GM19193 (cell line): Measurements from ENCODE around the gene CBARP.

ENCODE experiments used
- POLR2A ChIP-seq: IDR thresholded peaks from 4 replicates; pipeline ENCODE4 v1.6.1; 2011; ENCODE audit not compliant: insufficient read depth, insufficient read length; ENCODE audit errors: extremely low read depth

Gene CBARP

GRCh38 chr19:1278713-1279660 is 41.2 kb upstream of the CBARP start:
- no peak for TF ChIP-seq POLR2A

- TF ChIP-seq POLR2A: no peak
Measured at GRCh38 chr19:1278074-1278473, 40.3 kb upstream of the CBARP start.

- TF ChIP-seq POLR2A: no peak
Measured at GRCh38 chr19:1277061-1277460, 39.3 kb upstream of the CBARP start.

- no peak for TF ChIP-seq POLR2A
Measured at GRCh38 chr19:1276628-1277022, 38.8 kb upstream of the CBARP start.

- TF ChIP-seq POLR2A: no peak
Measured at GRCh38 chr19:1275976-1276627, 38.3 kb upstream of the CBARP start.

GRCh38 chr19:1275260-1275975 is 37.6 kb upstream of the CBARP start, which contains the start of gene FAM174C:
FAM174C (plus strand) TSS chr19:1275530; CDS start chr19:1275550, 20 bp downstream.
- TF ChIP-seq POLR2A: peak; percentile 93

- no peak for TF ChIP-seq POLR2A
Measured at GRCh38 chr19:1274852-1275259, 37.1 kb upstream of the CBARP start.

- TF ChIP-seq POLR2A: peak; percentile 31
Measured at GRCh38 chr19:1274081-1274851, 36.5 kb upstream of the CBARP start.

GRCh38 chr19:1273263-1274041 is 35.6 kb upstream of the CBARP start:
- TF ChIP-seq POLR2A: peak; percentile 42

- TF ChIP-seq POLR2A: no peak
Measured at GRCh38 chr19:1272423-1273262, 34.8 kb upstream of the CBARP start.

GRCh38 chr19:1271528-1272422 is 34.0 kb upstream of the CBARP start:
- TF ChIP-seq POLR2A: peak; percentile 24
